Keratinocyte (primary cell): Measurements from ENCODE around the gene SELENOP. TPM values are rescaled to one million over a fixed set of nuclear protein-coding genes. Genes with fewer than 3 reads are reported as not detected.

Experiments
- DNase-seq: peaks from one replicate; pipeline ENCODE4 v3.0.0-alpha.2; 2011; ENCODE audit warnings: low read depth, missing footprints, low spot score
- FAIRE-seq: peaks from 2 replicates; lab custom pipeline; 2011; peaks lifted over from hg19 to GRCh38; lab: Jason Lieb, UNC
- H2AFZ ChIP-seq: 2 replicates; pipeline ENCODE4 v1.6.0; 2012; ENCODE audit warnings: low read length, control low read depth, inconsistent platforms; ENCODE audit not compliant: control insufficient read depth
- H3K27ac ChIP-seq: 2 replicates; pipeline ENCODE4 v1.5.1; 2011; ENCODE audit warnings: low read length; ENCODE audit not compliant: control insufficient read depth, insufficient read depth
- H3K27me3 ChIP-seq: 3 replicates; pipeline ENCODE4 v1.6.0; 2011; ENCODE audit warnings: low read length; ENCODE audit not compliant: control insufficient read depth, insufficient read depth; ENCODE audit errors: extremely low read depth
- H3K36me3 ChIP-seq, 2 experiments: 2 replicates in 1 of 2; 3 replicates in 1 of 2; pipeline ENCODE4 v1.5.1; 2011; ENCODE audit warnings: low read length in 2 of 2, mild to moderate bottlenecking in 1 of 2; ENCODE audit not compliant: control insufficient read depth in 2 of 2, insufficient read depth in 2 of 2; ENCODE audit errors: extremely low read depth in 1 of 2
- H3K4me1 ChIP-seq: 3 replicates; pipeline ENCODE4 v1.5.1; 2011; ENCODE audit warnings: low read length; ENCODE audit not compliant: control insufficient read depth, insufficient read depth; ENCODE audit errors: extremely low read depth
- H3K4me2 ChIP-seq: 3 replicates; pipeline ENCODE4 v1.6.0; 2011; ENCODE audit warnings: low read depth, low read length; ENCODE audit not compliant: control insufficient read depth, insufficient read depth; ENCODE audit errors: extremely low read depth
- H3K4me3 ChIP-seq, 3 experiments: fragments of 200-600 bp in 1 of 3; sonication (generic) in 1 of 3; 2 replicates in 2 of 3; 3 replicates in 1 of 3; pipeline ENCODE4 v1.5.1; 2011 to 2016; ENCODE audit warnings: low read length in 3 of 3, mild to moderate bottlenecking in 3 of 3, control low read depth in 2 of 3, inconsistent platforms in 1 of 3, low read depth in 1 of 3, mixed read lengths in 1 of 3, mixed run types in 1 of 3, moderate library complexity in 1 of 3; ENCODE audit not compliant: control insufficient read depth in 2 of 3, insufficient read depth in 2 of 3; ENCODE audit errors: extremely low read depth in 1 of 3
- H3K79me2 ChIP-seq: 2 replicates; pipeline ENCODE4 v1.6.0; 2012; ENCODE audit warnings: low read length; ENCODE audit not compliant: control insufficient read depth, insufficient read depth
- H3K9ac ChIP-seq: 3 replicates; pipeline ENCODE4 v1.6.0; 2011; ENCODE audit warnings: low read length; ENCODE audit not compliant: control insufficient read depth, insufficient read depth; ENCODE audit errors: extremely low read depth
- H3K9me1 ChIP-seq: 3 replicates; pipeline ENCODE4 v1.6.0; 2011; ENCODE audit warnings: low read length; ENCODE audit not compliant: control insufficient read depth, insufficient read depth; ENCODE audit errors: extremely low read depth
- H3K9me3 ChIP-seq: 2 replicates; pipeline ENCODE4 v1.5.1; 2012; ENCODE audit warnings: low read depth, low read length; ENCODE audit not compliant: control insufficient read depth
- H4K20me1 ChIP-seq: 3 replicates; pipeline ENCODE4 v1.6.0; 2011; ENCODE audit warnings: low read length; ENCODE audit not compliant: control insufficient read depth, insufficient read depth; ENCODE audit errors: extremely low read depth
- EZH2 ChIP-seq: IDR thresholded peaks from one replicate; pipeline ENCODE4 v1.6.1; 2012; ENCODE audit warnings: inconsistent platforms, mild to moderate bottlenecking, low read length, moderate library complexity
- dilution Hi-C: fragments of 300-500 bp; cut with MboI; formaldehyde crosslinking; loops from one replicate; pipeline ENCODE4 v1.7.0; 2020; ENCODE audit warnings: low sequenced_read_pairs; ENCODE audit not compliant: extremely low pct_ligation_motif_present
- polyA plus RNA-seq, 5 experiments: library from polyadenylated mRNA; depleted of rRNA in 3 of 5; stranded (reverse) in 3 of 5; stranded (forward) in 1 of 5; unstranded in 1 of 5; fragments of >200 nt; gene quantifications; 1 replicate in 1 of 5; 2 replicates in 3 of 5; 3 replicates in 1 of 5; pipeline versions ENCODE4 v1.2.1 to v1.2.3, GENCODE V29; 2011 to 2012; ENCODE audit warnings: missing spikeins in 2 of 5, low read depth in 1 of 5, low replicate concordance in 1 of 5
- TF ChIP-seq, protein P1 (sequence below), 3 experiments: IDR thresholded peaks in 1 of 3; conservative IDR thresholded peaks in 1 of 3; optimal IDR thresholded peaks in 1 of 3; 2 replicates in 2 of 3; 3 replicates in 1 of 3; pipeline versions ENCODE3 to v1.5.1; 2011; ENCODE audit warnings: low read length in 3 of 3, mild to moderate bottlenecking in 3 of 3, moderate library complexity in 2 of 3, control low read depth in 1 of 3, inconsistent platforms in 1 of 3; ENCODE audit not compliant: insufficient read depth in 2 of 3; ENCODE audit errors: extremely low read depth in 1 of 3

SELENOP gene
- polyA plus RNA-seq, 1 donor (not counting 4 experiments of a cell fraction or from before 2014, with no cell fraction given): 10.4 TPM

DNA sequence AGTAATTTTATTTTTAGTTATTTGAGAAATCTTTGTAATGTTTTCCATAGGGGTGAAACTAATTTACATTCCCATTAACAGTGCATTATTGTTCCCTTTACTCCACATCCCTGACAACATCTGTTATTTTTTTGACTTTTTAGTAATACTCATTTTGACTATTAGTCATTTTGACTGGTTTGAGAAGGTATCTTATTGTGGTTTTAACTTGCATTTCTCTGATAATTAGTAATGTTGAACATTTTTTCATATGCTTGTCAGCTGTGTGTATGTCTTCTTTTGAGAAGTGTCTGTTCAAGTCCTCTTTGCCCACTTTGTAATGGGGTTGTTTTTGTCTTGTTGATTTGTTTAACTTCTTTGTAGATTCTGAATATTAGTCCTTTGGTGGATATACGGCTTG lies 27.6 kb downstream of the SELENOP start:
- Histone ChIP-seq H2AFZ (no peak overlapping the region), H3K79me2 (no peaks in the 10 kb centered on the region), H3K27me3 (no peaks in the 10 kb centered on the region), H3K4me2 (no peak overlapping the region), H3K9me3 (no peaks in the 10 kb centered on the region), H3K9ac (no peak overlapping the region), H4K20me1 (no peaks in the 10 kb centered on the region), H3K36me3 (no peaks in the 10 kb centered on the region), H3K4me1 (no peaks in the 10 kb centered on the region), H3K9me1 (no peaks in the 10 kb centered on the region), H3K27ac (no peak overlapping the region), H3K4me3 (no peak overlapping the region)
- dilution Hi-C loops: no loop called here
- no peak for DNase-seq
- no peak for TF ChIP-seq EZH2
- TF ChIP-seq, protein P1, sequence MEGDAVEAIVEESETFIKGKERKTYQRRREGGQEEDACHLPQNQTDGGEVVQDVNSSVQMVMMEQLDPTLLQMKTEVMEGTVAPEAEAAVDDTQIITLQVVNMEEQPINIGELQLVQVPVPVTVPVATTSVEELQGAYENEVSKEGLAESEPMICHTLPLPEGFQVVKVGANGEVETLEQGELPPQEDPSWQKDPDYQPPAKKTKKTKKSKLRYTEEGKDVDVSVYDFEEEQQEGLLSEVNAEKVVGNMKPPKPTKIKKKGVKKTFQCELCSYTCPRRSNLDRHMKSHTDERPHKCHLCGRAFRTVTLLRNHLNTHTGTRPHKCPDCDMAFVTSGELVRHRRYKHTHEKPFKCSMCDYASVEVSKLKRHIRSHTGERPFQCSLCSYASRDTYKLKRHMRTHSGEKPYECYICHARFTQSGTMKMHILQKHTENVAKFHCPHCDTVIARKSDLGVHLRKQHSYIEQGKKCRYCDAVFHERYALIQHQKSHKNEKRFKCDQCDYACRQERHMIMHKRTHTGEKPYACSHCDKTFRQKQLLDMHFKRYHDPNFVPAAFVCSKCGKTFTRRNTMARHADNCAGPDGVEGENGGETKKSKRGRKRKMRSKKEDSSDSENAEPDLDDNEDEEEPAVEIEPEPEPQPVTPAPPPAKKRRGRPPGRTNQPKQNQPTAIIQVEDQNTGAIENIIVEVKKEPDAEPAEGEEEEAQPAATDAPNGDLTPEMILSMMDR (optimal IDR thresholded peaks at IDR 0.05 in 1 of 3, IDR thresholded peaks at IDR 0.05 in 1 of 3, conservative IDR thresholded peaks at IDR 0.05 in 1 of 3; ENCODE audit: extremely low read depth in 1 of 3, insufficient read depth in 2 of 3, low read length in 3 of 3): no peak
- no peak for FAIRE-seq

DNA sequence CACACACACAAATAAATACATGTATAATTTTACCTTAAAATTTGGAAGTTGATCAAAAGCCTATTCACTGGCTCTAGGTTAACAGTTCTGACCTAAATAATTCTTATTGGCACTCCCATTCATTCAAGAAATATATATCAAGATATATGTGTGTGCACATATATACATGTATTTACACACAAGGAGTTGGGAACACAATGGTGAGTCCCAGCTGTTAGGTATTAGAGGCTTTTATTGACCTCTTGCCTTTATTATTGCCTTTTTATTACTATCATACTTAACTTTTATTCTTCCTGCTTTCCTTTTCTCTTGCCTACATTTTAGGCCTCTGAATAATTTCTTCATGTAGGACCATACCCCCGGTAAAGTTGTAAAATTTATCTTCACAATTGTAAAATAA lies 30.1 kb downstream of the SELENOP start:
- Histone ChIP-seq H3K4me2 (no peak overlapping the region), H3K79me2 (no peaks in the 10 kb centered on the region), H3K9me1 (no peaks in the 10 kb centered on the region), H3K4me1 (no peaks in the 10 kb centered on the region), H3K4me3 (no peak overlapping the region), H3K9ac (no peak overlapping the region), H3K36me3 (no peaks in the 10 kb centered on the region), H4K20me1 (no peaks in the 10 kb centered on the region), H3K9me3 (no peaks in the 10 kb centered on the region), H3K27ac (no peak overlapping the region), H3K27me3 (no peaks in the 10 kb centered on the region), H2AFZ (no peak overlapping the region)
- no peak for DNase-seq
- TF ChIP-seq, protein P1 (optimal IDR thresholded peaks at IDR 0.05 in 1 of 3, IDR thresholded peaks at IDR 0.05 in 1 of 3, conservative IDR thresholded peaks at IDR 0.05 in 1 of 3; ENCODE audit: extremely low read depth in 1 of 3, insufficient read depth in 2 of 3, low read length in 3 of 3): no peak
- no peak for TF ChIP-seq EZH2
- dilution Hi-C loops: no loop called here
- no peak for FAIRE-seq
